Neural progenitor cell (in vitro differentiated cells): ENCODE data around the gene INS. TPM values are rescaled to one million over a fixed set of nuclear protein-coding genes. Genes with fewer than 3 reads are reported as not detected.

Experiments
- DNase-seq: peaks from one replicate; pipeline ENCODE4 v3.0.0-alpha.2; 2016; ENCODE audit warnings: low spot score
- H2AFZ ChIP-seq: fragments of 200-600 bp; sonication (generic); replicated peaks from 2 replicates; pipeline ENCODE4 v1.6.1; 2016; ENCODE audit warnings: antibody characterized with exemption
- H3F3A ChIP-seq: fragments of 200-600 bp; sonication (generic); 2 replicates; pipeline ENCODE4 v1.6.1; 2016; ENCODE audit warnings: antibody characterized with exemption, low read depth
- H3K27ac ChIP-seq: fragments of 200-600 bp; sonication (generic); 2 replicates; pipeline ENCODE4 v1.5.1; 2016; ENCODE audit warnings: mild to moderate bottlenecking
- H3K27me3 ChIP-seq: fragments of 200-600 bp; sonication (generic); 2 replicates; pipeline ENCODE4 v1.6.1; 2016; ENCODE audit warnings: mild to moderate bottlenecking, moderate library complexity
- H3K36me3 ChIP-seq: fragments of 200-600 bp; sonication (generic); 2 replicates; pipeline ENCODE4 v1.5.1; 2016
- H3K4me1 ChIP-seq: fragments of 200-600 bp; sonication (generic); 2 replicates; pipeline ENCODE4 v1.6.1; 2016; ENCODE audit warnings: mixed run types
- H3K4me2 ChIP-seq: fragments of 200-600 bp; sonication (generic); 2 replicates; pipeline ENCODE4 v1.6.1; 2016
- H3K4me3 ChIP-seq: fragments of 200-600 bp; sonication (generic); 2 replicates; pipeline ENCODE4 v1.5.1; 2016
- H3K79me2 ChIP-seq: fragments of 200-600 bp; sonication (generic); 2 replicates; pipeline ENCODE4 v1.6.1; 2016; ENCODE audit warnings: low read depth
- H3K9ac ChIP-seq: fragments of 200-600 bp; sonication (generic); 2 replicates; pipeline ENCODE4 v1.6.1; 2016
- H3K9me3 ChIP-seq: fragments of 200-600 bp; sonication (generic); 2 replicates; pipeline ENCODE4 v1.5.1; 2016; ENCODE audit warnings: low read depth
- H4K20me1 ChIP-seq: fragments of 200-600 bp; sonication (generic); 2 replicates; pipeline ENCODE4 v1.6.1; 2016; ENCODE audit warnings: low read depth
- H3K27ac Mint-ChIP-seq: 3 replicates; pipeline ENCODE4 v1.8.0; 2021; ENCODE audit warnings: mixed read lengths
- H3K27me3 Mint-ChIP-seq: 2 replicates; pipeline ENCODE4 v1.8.0; 2022; ENCODE audit warnings: low read depth, mild to moderate bottlenecking, inconsistent platforms, moderate library complexity, mixed read lengths; ENCODE audit not compliant: insufficient read depth
- H3K36me3 Mint-ChIP-seq: 3 replicates; pipeline ENCODE4 v1.8.0; 2021; ENCODE audit warnings: mixed read lengths
- H3K4me1 Mint-ChIP-seq: 3 replicates; pipeline ENCODE4 v1.8.0; 2021; ENCODE audit warnings: mixed read lengths
- H3K4me3 Mint-ChIP-seq: 3 replicates; pipeline ENCODE4 v1.8.0; 2021; ENCODE audit warnings: mild to moderate bottlenecking, moderate library complexity, mixed read lengths
- H3K9me3 Mint-ChIP-seq: 3 replicates; pipeline ENCODE4 v1.8.0; 2020; ENCODE audit warnings: mixed read lengths
- EZH2 ChIP-seq: fragments of 200-600 bp; sonication (generic); IDR thresholded peaks from 2 replicates; pipeline ENCODE4 v1.6.1; 2017; ENCODE audit warnings: antibody characterized with exemption, mild to moderate bottlenecking, moderate library complexity
- EZH2phosphoT487 ChIP-seq: fragments of 200-600 bp; sonication (generic); IDR thresholded peaks from 2 replicates; pipeline ENCODE4 v1.6.1; 2017; ENCODE audit warnings: antibody characterized with exemption
- total RNA-seq: library from RNA; depleted of rRNA; stranded (reverse); fragments of >200 nt; gene quantifications from 2 replicates; pipeline ENCODE4 v1.2.3, GENCODE V29; 2015; ENCODE audit warnings: low replicate concordance
- TF ChIP-seq, protein P1 (sequence below): fragments of 200-600 bp; sonication (generic); IDR thresholded peaks from 2 replicates; pipeline ENCODE4 v1.5.1; 2017; ENCODE audit warnings: antibody characterized with exemption, mild to moderate bottlenecking

Gene INS
- not detected in 2 replicates for total RNA-seq

GRCh38 chr11:2160736-2161259 is at the start of gene INS:
TSS of gene INS (minus strand) at chr11:2161209. CDS start at chr11:2160971, 238 bp downstream.
- no peaks in the 10 kb centered on the region for H3K4me1 Mint-ChIP-seq
- H3K36me3 Mint-ChIP-seq, result no peaks in the 10 kb centered on the region
- Histone ChIP-seq H3K4me2 (no peak within 1 kb of the TSS), H3K36me3 (no peaks in the 10 kb centered on the region), H3F3A (no peaks in the 10 kb centered on the region), H3K9ac (no peak within 1 kb of the TSS), H3K27me3 (peaks cover 2% of the 10 kb centered on the region), H3K79me2 (no peaks in the 10 kb centered on the region), H3K9me3 (no peaks in the 10 kb centered on the region), H3K4me3 (no peak within 1 kb of the TSS), H3K4me1 (no peaks in the 10 kb centered on the region), H4K20me1 (no peaks in the 10 kb centered on the region), H2AFZ (no peak within 1 kb of the TSS), H3K27ac (no peak within 1 kb of the TSS)
- DNase-seq, result no peak
- no peaks in the 10 kb centered on the region for H3K9me3 Mint-ChIP-seq
- TF ChIP-seq EZH2 (no peak), EZH2phosphoT487 (no peak)
- TF ChIP-seq, protein P1, sequence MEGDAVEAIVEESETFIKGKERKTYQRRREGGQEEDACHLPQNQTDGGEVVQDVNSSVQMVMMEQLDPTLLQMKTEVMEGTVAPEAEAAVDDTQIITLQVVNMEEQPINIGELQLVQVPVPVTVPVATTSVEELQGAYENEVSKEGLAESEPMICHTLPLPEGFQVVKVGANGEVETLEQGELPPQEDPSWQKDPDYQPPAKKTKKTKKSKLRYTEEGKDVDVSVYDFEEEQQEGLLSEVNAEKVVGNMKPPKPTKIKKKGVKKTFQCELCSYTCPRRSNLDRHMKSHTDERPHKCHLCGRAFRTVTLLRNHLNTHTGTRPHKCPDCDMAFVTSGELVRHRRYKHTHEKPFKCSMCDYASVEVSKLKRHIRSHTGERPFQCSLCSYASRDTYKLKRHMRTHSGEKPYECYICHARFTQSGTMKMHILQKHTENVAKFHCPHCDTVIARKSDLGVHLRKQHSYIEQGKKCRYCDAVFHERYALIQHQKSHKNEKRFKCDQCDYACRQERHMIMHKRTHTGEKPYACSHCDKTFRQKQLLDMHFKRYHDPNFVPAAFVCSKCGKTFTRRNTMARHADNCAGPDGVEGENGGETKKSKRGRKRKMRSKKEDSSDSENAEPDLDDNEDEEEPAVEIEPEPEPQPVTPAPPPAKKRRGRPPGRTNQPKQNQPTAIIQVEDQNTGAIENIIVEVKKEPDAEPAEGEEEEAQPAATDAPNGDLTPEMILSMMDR, result no peak
- H3K27ac Mint-ChIP-seq, result no peak within 1 kb of the TSS
- H3K27me3 Mint-ChIP-seq, result peaks cover 2% of the 10 kb centered on the region
- H3K4me3 Mint-ChIP-seq, result no peak within 1 kb of the TSS

DNA sequence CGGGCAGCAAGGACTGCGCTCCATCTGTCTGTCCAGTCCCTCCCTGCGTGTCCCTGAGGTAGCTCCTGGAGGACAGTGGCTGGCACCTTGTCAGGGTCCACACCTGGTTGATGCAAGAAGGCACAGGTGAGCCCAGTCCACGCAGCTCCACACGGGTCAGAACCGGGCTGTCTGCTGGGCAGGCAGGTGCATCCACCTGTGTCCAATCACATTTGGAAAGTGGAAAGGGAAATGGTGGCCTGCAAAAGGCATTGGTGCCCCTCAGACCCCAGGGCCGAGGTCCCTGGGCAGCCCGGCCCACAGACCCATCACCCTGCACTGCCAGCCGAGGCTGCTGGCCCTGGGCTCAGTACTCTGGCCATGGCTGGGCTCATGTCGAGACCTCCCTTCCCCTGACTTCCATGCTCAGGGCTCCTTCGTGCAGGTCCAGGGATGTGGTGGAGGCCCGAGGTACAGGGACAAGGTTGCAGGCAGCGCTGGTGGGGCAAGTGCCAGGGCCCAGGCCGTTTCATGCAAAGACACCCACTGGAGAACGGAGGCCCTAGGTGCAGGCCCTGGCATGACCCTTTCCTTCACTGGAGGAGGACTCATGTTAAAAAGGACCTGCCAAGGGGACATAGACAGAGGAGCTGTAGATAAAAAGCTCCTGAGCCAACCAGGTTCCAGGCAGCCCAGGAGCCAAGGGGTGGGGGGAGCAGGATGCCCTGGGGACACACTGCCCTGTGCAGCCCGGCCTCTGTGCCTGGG is 49.5 kb upstream of the INS start:
- Histone ChIP-seq H3K9me3 (no peaks in the 10 kb centered on the region), H4K20me1 (no peaks in the 10 kb centered on the region), H3K4me3 (no peak overlapping the region), H2AFZ (no peak overlapping the region), H3K79me2 (no peaks in the 10 kb centered on the region), H3K27me3 (peaks cover 3% of the 10 kb centered on the region), H3K9ac (no peak overlapping the region), H3K4me2 (peak overlapping the region; percentile 38), H3K27ac (peak overlapping the region; percentile 77), H3F3A (peaks cover 7% of the 10 kb centered on the region), H3K4me1 (peaks cover 43% of the 10 kb centered on the region), H3K36me3 (no peaks in the 10 kb centered on the region)
- H3K36me3 Mint-ChIP-seq, result no peaks in the 10 kb centered on the region
- no peak overlapping the region for H3K4me3 Mint-ChIP-seq
- TF ChIP-seq EZH2phosphoT487 (no peak), EZH2 (no peak)
- TF ChIP-seq, protein P1, result no peak
- DNase-seq, result no peak
- H3K4me1 Mint-ChIP-seq, result peaks cover 48% of the 10 kb centered on the region
- H3K27ac Mint-ChIP-seq, result peak overlapping the region; percentile 76
- peaks cover 13% of the 10 kb centered on the region for H3K27me3 Mint-ChIP-seq
- H3K9me3 Mint-ChIP-seq, result no peaks in the 10 kb centered on the region

- no peak for DNase-seq
- no peaks in the 10 kb centered on the region for H3K36me3 Mint-ChIP-seq
- Histone ChIP-seq H3K4me3 (no peak overlapping the region), H3K4me1 (peaks cover 43% of the 10 kb centered on the region), H3K79me2 (no peaks in the 10 kb centered on the region), H3K9ac (no peak overlapping the region), H3F3A (peaks cover 7% of the 10 kb centered on the region), H3K9me3 (no peaks in the 10 kb centered on the region), H3K27me3 (peaks cover 3% of the 10 kb centered on the region), H4K20me1 (no peaks in the 10 kb centered on the region), H3K27ac (no peak overlapping the region), H3K4me2 (no peak overlapping the region), H3K36me3 (no peaks in the 10 kb centered on the region), H2AFZ (no peak overlapping the region)
- H3K9me3 Mint-ChIP-seq, result no peaks in the 10 kb centered on the region
- peaks cover 13% of the 10 kb centered on the region for H3K27me3 Mint-ChIP-seq
- H3K4me3 Mint-ChIP-seq, result no peak overlapping the region
- peaks cover 48% of the 10 kb centered on the region for H3K4me1 Mint-ChIP-seq
- H3K27ac Mint-ChIP-seq, result no peak overlapping the region
- TF ChIP-seq EZH2phosphoT487 (no peak), EZH2 (no peak)
- TF ChIP-seq, protein P1, result no peak
Observed at GRCh38 chr11:2209900-2210321, 48.9 kb upstream of the INS start.
